Fibroblast of the conjunctiva (primary cell): ENCODE data around the gene EGFL7.

Source experiments
- DNase-seq: peaks from one replicate; pipeline ENCODE4 v3.0.0-alpha.2; 2010; ENCODE audit warnings: low read depth

The EGFL7 gene

GRCh38 chr9:136660971-136661550 is 1.7 kb upstream of the EGFL7 start:
- no peak for DNase-seq

DNA sequence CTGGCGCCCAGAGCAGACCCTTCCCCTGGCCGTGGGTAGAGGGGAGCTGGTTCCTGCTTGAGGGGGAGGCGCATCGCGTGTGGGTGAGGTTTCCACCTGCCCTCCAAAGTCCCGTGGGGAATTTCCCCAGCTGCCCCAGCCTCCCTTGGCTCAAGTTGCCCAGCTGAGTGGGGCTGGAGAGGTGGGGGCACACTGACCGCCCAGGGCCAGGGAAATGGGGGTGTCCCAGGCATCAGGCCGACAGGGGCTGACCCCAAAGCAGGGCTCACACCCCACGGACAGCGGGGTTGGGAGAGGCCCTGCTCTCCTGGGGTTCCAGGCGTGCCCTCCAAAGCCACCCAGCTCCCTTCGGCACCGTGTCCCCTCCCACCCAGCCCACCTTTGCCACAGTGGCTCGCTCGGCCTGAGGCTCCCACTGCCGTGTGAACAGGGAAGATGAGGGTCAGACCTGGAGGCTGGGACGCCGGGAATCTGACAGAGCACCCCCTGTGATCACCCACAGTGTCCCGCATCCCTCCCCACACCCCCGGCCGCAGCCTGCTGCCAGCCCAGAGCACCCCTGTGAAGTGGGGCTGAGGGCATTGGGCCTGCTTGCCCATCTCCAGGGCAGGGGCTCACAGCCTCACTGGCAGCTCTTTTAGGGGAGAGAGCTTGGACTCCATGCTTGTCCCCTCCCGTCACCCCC is 933 bp upstream of the EGFL7 start:
- no peak for DNase-seq

- DNase-seq: no peak
These were observed 425 bp upstream of the EGFL7 start for GRCh38 chr9:136662326-136662655.

- no peak for DNase-seq
These were observed 1.5 kb downstream of the EGFL7 start for GRCh38 chr9:136664000-136664915.

- no peak for DNase-seq
These were observed 2.5 kb downstream of the EGFL7 start for GRCh38 chr9:136665111-136665703.

- no peak for DNase-seq
These were observed 3.1 kb downstream of the EGFL7 start for GRCh38 chr9:136665704-136666371.

GRCh38 chr9:136666372-136667213 is 3.9 kb downstream of the EGFL7 start:
- no peak for DNase-seq

DNA sequence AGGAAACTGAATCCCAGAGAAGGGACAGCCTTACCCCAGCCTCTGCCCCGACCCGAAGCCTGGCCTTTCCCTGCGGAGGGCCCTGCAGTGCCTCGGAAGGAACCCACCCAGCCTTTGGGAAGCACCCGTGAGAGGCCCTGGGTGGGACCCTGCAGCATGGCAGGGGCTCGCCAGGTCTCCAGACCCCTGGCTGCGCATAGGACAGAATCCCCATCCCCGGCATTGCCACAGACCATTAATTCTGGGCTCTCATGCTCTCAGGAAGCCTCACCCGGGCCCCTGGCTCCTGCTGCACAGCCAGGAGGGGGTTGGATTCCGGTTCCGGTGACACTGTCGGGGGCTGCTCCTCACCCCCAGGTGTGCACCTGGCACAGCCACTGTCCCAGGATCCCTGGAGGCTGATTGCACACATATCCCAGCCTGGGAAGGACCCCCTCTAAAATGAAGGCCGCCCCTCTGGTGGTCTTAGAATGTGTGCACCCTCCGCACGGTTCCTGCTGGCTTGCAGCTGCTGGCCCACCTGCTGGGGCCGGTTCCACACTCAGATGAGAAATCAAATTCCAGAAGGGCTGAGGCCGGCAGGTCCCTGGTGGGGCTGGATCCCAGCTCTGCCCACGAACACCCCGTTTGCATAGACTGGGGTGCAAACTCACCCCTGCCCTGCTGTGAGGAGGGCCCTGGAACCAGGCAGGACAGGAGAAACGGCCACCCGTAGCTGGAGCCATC is 4.7 kb downstream of the EGFL7 start:
- no peak for DNase-seq

DNA sequence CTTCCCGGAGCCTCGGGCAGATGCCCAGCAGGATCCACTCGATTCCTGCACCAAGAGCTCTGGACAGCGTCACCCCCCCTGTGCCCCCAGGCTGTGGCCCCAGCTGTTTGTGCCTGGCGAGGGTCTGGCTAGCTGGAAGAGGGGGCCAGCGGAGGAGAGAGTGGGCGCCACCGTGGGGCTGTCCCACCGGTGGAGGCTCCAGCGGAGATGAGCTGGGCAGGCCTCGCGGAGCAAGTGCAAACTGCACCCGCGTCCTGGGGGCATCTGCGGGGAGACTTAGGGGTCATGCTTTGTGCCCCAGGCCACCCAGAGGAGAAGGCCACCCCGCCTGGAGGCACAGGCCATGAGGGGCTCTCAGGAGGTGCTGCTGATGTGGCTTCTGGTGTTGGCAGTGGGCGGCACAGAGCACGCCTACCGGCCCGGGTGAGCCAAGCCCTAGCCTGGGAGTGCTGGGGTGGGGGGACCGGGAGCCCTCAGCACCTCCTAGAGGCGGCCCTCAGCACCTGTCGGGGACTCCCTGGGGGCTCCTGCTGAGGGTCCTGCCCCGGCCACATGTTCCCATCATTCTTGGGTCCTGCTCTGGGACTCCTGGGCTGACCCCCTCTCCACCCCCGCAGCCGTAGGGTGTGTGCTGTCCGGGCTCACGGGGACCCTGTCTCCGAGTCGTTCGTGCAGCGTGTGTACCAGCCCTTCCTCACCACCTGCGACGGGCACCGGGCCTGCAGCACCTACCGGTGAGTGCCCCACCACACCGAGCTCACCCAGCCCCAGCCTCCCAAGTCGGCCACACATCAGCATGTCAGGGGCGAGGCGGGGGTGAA is 5.4 kb downstream of the EGFL7 start:
- DNase-seq: no peak

DNA sequence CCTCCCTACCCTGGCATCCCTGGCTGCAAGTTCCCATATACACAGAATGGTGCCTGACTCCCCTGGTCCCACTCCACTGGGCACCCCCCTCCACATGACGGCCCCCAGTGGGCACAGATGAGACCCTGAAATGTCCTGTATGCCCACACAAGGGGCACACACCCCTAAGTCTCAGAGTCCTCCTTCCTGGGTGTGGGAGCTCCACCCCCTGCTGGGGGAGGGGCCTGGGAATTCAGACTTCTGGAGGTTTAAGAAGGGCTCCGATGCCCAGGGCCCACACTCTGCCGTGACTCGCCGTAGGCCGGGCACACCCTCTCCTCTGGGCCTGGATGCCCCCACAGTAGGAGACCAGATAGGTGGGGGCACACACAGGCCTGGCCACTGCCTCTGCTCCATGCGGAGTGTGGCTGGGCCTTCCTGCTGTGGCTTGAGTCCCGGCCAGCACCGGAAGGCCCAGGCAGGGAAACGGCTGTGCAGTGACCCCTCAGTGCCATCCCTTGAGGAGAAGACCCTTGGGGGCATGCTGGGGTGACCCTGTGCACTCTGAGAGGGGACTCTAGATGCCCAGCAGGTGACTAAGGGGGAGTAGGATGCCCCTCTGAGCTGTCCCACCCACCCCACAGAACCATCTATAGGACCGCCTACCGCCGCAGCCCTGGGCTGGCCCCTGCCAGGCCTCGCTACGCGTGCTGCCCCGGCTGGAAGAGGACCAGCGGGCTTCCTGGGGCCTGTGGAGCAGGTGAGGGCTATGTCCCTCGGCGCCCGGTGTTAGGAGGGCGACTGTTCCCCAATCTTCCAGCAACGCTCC is 6.5 kb downstream of the EGFL7 start:
- DNase-seq: no peak

DNA sequence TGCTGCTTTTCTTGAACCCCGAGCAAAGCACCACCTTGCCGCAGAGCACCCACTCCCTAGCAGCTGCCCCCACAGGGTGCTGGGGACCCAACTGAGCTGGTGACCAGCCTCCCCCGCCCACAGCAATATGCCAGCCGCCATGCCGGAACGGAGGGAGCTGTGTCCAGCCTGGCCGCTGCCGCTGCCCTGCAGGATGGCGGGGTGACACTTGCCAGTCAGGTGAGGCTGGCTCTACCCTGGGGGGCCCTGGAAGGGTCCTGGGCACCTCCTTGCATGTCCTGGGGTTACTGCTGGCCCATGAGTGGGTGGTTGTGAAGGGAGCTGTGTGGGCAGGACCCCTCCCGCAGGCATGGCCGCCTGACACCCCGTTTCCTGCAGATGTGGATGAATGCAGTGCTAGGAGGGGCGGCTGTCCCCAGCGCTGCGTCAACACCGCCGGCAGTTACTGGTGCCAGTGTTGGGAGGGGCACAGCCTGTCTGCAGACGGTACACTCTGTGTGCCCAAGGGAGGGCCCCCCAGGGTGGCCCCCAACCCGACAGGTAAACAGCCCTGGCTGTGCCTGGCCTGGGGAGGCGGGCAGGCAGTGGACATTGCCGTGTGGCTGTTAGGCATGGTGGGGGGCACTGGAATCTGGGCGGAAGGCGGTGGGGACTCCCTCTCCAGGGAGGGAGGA is 7.2 kb downstream of the EGFL7 start:
- DNase-seq: no peak

DNA sequence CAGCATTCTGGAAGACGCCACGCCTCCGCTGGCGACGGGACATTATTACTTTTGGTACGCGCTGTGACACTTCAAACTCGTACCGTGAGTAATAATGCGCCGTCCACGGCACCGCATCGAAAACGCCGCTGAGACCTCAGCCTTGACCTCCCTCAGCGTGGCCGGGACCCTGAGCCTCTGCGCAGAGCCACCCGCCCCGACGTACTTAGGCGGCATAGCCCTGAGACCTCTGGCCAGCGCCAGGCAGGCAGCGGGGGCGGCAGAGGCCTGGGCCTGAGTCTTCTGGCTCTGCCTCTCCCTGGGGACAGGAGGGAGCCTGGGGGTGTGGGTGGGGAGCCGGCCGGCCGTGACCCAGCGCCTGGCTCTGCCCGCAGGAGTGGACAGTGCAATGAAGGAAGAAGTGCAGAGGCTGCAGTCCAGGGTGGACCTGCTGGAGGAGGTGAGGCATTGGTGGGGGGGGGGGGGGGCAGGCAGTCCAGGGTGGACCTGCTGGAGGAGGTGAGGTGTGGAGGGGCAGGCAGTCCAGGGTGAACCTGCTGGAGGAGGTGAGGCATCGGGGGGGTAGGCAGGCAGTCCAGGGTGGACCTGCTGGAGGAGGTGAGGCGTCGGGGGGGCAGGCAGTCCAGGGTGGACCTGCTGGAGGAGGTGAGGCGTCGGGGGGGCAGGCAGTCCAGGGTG is 8.0 kb downstream of the EGFL7 start:
- DNase-seq: no peak

DNA sequence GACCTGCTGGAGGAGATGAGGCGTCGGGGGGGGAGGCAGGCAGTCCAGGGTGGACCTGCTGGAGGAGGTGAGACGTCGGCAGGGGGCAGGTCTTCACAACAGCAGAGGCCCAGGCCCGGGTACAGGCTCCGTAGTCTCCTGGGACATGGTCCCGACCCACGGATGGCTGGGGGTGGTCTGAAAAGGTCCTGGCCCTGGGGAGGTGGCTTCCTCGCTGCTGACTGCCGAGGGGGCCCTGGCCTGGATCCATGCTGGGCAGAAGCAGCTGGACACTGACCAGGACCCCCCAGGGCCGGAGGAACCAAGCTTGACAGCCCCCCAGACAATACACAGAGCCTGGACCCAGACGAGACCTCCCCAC is 8.5 kb downstream of the EGFL7 start:
- DNase-seq: no peak

DNA sequence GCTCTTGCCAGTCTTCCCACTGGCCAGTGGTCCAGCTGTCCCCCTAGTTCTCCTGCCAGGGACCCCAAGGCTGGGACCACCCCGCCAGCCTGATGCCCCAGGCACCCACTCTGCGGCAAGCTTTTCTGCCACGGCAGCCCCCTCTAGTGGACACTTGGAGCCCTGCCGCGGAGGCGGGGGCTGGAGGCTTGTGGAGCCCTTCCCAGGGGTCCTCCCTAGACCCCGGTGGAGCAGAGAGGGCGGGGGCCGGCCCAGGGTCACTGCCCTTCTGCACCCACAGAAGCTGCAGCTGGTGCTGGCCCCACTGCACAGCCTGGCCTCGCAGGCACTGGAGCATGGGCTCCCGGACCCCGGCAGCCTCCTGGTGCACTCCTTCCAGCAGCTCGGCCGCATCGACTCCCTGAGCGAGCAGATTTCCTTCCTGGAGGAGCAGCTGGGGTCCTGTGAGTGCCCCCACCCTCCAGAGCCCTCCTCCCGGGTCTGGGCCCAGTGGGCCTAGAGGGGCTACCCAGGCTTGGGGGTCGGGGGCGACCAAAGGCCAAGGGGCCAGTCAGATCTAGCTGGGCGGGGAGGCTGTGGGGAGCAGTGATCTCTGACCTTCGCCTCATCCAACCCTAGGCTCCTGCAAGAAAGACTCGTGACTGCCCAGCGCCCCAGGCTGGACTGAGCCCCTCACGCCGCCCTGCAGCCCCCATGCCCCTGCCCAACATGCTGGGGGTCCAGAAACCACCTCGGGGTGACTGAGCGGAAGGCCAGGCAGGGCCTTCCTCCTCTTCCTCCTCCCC is 9.1 kb downstream of the EGFL7 start:
- DNase-seq: no peak

GRCh38 chr9:136672431-136673087 is 9.8 kb downstream of the EGFL7 start:
- DNase-seq: no peak
